ELR (cell line): ENCODE data around the gene PLIN1.

Source experiments
- DNase-seq: peaks from one replicate; pipeline ENCODE4 v3.0.0-alpha.2; 2015; ENCODE audit warnings: low read depth

PLIN1 gene

DNA sequence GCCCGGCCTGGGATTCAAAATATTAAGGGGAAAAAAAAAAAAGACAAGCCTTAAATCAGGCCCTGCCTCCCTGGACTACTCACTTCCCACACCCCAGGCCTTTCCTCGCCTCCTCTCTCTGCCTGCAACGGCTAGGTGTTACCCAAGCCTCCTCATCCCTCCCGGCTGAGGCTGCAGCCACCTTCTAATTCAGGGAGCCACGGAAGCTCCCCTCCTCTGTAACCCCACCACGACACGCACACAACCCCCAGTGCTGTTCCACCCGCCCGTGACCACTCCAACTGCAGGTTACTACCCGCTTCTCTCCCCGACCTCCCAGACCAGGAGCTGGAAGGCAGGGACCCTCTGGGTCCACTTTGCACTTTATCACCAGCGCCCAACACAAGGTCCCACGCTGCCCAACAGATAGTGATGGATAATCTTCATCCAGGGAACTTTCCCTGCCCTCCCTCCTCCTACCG, 24.8 kb downstream of the PLIN1 start:
- DNase-seq, result peak; percentile 86

DNA sequence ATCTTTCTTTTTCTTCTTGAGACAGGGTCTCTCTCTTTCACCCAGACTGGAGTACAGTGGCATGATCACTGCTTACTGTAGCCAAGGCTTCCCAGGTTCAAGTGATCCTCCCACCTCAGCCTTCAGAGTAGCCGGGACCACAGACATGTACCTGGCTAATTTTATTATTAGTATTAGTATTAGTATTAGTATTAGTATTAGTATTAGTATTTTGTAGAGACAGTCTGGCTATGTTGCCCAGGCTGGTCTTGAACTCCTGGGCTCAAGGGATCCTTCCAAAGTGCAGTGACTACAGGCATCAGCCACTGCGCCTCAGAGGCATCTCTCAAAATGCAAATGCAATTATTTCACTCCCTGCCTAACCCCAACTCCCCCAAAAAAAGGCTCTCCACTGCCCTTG, 25.6 kb downstream of the PLIN1 start:
- DNase-seq, result no peak

DNA sequence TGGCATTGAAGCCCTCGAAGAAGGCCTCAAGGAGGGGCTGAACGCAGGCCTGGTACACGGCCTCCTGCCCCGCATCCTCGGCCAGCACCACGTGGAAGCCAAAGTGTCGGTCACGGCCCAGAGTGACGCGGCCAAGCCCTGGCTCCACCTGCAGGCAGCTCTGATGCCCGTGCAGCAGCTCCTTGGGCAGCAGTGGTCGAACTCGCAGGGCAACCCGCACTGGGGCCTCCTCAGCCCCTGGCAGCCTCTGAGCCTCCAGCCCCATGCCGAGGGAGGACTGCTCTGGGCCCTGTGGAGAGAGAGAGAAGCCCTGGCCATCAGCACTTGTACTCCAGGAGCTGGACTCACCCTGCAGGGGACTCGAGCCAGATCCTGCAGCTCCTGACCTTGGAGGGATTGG, 26.5 kb downstream of the PLIN1 start:
- DNase-seq, result no peak

DNA sequence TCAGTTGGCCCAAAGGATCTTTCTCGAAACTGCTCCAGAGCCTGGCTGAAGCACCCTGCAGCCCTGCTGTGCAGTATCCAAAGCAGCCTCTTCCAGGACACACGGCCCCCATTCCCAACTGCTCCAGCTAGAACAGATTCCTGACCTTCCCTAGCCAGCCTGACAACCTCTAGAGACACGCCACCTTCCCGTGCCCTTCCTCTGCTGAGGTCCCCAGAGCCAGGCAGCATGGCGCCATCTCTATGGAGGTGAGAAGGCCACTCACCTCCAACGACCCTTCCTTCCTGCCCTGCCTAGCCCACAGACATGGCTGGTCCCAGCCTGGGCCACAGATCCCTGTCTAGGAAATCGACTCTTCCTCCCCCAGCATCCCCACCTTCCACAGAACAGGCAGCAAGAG, 27.0 kb downstream of the PLIN1 start:
- no peak for DNase-seq

DNA sequence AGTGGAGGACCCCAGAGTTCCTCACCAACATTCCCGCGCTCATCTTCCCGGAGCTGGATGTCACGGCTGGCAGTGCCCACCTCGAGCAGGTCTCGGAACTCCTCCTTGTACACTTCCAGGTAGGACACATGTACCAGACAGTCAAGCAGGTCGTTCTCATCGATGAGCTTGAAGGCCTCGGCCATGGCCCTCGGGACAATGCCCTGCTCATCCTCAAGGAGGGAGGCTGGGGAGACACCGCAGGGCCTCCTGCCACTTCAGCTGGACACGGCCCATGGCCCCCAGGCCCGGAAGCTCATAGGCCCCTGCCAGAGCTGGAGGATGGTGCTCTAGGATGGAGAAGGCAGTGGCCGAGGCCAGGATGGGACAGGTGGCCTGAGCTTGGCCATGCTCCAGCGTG, 29.5 kb downstream of the PLIN1 start:
- no peak for DNase-seq

DNA sequence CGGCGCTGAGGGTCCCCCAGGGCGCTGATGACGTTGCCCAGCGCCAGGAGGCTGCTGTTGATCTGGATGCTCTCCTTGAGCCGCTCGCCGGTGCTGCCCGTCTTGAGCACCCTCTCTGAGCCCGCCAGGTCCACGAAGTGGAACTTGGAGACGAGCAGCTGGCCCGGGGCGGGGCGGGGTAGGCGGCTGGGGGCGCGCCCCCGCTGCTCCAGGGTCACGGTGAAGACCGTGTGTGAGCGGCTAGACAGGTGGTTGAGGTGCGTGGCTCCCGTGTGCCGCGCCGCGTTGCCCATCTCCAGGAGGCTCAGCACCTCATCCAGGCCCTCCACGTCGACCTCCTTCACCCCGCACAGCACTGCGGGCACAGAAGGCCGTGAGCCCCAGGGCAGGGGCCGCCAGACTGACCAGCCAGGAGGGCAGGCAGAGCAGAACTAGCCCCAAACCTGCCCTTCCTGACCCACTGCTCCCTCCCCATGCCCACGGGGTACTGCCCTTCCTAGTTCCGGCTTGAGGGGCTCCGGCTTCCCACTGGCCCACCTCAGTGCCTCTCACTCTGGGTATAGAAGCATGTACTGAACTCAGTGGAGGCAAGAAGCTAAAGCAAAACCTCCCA, 30.0 kb downstream of the PLIN1 start:
- no peak for DNase-seq

DNA sequence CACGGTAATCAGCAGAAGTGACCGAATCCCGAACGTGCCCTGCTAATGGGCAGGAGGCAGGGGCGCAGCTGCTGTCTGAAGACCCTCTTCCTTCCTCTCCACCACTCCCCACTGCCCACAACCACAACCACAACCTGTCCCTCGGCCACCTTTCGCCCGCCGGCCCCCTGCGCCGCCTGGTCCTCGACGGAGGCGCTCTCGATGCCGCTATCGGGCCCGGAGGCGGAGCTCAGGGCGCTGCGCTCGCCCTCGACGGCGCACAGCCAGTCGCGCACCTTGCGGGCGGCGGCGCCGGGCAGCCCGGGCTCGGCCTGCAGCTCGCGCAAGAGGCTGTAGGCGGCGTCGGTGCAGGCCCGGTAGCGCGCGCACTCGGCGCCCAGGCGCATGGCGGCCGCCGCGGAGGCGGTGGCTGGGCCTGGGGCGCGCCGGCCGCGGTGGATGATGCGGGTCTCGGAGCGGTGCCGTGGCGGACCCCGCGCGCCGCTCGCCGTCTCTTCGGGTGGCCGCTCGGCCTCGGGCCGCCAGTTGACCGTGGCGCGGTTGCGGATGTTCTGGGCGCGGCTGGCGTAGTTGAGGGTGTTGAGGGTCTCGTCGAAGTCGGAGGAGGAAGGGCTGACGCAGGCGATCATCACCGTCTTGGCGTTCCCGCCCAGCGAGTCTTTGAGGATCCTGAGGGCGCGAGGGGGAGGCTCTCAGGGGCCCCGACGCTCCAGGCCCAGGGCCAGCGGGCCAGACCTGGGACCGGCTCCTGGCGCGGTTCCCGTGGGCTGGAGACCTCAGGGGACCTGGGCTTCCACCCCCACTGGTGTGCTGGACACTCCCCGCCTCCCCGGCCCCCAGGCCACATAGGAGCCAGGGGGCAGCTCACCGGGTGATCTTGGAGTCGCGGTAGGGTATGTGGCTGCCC, 30.8 kb downstream of the PLIN1 start:
- DNase-seq, result no peak

DNA sequence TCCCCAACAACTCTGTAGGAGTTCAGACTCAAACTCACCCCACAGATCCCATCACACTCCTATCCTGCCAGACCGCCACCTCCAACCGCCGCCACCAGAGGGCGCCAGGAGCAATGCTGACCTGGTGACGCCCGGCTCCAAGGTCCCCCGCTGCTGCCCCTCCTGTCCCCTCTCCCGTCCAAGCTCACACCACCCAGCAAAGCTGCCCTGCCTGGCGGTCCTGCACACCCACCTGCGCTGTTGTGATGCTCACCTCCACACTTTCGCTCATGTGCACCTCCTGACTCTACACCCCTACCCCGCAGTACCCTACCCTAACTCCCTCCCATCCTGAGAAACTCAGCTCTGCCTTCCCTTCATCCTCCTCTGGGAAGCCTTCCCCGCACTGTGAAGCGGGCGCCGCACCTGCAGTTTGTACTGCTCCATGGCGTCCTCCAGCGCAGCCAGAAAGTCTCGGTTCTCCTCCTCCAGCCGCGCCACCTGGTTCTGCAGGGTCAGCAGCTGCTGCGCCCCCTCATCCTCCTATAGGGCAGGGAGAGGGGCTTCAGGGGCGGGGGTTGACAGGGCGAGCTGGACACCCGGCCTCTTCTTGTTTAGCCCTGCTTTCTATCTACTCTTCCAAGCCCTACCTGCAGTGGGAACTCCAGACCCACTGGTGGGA, 31.8 kb downstream of the PLIN1 start:
- peak; percentile 64 for DNase-seq

DNA sequence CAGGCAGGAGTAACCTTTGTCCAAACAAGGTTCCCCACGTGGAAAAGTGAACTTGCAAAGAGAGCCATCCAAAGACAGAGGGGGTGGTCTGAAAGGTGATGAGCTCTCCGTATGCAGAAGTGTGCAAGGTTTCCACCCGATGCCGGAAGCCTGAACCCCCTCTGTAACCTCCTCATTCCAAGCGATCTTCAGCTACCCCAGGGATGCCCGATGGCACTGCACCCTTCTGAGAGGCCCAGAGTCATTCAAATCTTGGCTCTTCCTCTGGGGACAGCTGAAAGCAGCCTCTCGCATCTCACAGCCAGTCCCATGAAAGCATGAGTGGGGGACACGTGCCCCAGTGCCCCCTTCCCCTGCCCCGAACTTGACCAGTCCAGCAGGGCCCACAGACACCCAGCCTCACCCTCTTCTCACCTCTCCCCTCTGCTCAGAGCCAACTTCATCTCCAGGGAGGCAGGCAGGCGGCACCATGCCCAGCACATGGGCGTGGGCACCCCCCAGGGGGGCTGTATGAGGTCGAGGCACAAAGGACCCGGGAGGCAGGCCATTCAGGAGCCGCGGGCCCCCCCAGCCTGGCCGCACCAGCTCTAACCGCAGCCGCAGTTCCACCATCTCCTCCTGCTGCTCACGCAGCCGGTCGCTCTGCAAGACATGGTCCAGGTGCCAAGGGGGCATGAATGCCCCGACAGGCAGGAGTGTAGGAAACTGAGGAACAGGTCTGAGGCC, 32.6 kb downstream of the PLIN1 start:
- no peak for DNase-seq

DNA sequence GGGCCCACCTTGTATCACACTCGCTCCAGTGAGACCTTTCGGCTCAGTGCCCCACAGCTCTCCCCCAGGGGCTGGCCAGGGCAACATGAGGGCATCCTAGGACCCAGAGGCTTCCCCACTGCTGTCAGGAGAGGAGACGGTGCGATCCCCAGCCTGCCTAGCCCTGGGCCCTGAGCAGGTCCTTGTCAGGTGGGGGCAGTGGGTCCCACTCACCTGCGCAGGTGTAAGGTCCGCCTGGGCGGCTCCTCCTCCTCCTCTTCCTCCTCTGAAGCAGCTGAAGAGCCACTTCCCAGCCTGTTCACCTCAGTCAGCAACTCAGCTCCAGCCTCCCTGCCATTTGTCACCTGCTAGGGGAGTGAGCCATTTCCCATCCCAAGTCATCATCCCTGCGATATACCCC, 33.5 kb downstream of the PLIN1 start:
- no peak for DNase-seq

DNA sequence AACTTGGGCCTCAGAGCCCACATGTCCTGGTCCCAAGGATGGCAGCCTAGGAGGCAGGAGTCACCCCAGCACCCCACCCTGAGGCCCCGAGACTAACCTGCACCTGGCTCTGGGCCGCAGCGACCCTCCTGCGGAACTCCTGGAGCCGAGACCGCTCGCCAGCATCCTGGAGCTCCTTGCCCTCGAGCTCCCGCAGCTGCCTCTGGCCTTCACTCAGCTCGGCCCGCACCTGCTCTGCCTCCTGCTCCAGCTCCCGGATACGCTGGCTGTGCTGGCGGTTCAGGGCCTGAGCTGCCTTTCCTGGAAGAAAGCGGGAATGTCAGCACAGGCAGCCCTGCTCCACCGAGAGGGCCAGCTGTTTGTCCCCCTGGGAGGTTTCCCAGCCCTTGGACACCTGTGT, 37.1 kb downstream of the PLIN1 start:
- no peak for DNase-seq

DNA sequence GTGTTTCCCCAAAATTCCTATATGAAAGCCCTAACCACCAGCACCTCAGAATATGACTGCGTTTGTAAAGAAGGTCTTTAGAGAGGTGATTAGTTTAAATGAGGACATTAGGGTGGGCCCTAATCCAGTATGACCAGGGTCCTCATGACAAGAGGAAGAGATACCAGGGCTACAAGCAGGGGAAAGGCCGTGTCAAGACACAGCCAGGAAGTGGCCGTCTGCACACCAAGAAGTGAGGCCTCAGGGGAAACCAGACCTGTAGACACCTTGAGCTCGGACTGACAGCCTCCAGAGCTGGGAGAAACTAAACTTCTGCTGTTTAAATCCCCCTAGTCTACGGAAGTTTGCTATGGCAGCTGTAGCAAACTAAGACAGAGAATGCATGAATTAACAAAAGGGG, 38.1 kb downstream of the PLIN1 start:
- no peak for DNase-seq

DNA sequence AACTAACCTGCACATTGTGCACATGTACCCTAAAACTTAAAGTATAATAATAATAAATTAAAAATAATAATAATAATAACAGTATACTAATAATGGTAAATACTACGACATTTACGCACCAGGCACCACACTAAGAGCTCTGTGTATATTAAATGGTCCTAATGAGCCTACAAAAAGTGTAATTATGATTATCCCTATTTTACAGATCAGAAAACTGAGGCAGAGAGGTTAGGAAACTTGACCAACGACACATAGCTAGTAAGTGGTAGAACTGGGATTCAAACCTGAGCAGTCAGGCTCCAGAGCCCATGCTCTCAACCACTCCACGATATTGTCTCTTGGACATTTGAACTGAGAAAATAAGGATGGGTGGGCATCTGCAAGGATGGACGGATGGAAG, 38.9 kb downstream of the PLIN1 start:
- DNase-seq, result no peak

DNA sequence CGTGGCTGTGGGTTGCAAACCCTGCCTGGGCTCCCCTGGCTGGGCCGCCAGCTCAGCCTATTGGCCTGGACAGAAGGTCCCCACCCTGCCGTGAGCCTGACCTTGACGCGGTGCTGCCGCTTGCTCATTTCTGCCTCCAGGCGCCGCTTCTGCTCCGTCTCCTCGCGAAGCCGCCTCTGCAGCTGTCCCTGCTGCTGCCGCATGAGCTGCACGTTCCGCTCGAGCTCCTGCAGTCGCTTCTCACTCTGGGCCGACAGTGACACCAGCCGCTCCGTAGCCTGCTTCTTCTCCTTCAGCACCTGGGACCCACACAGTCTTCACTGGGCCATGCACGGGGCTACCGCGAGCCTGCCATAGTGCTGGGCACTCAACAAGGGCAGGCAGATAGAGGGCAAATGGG, 45.6 kb downstream of the PLIN1 start:
- no peak for DNase-seq

DNA sequence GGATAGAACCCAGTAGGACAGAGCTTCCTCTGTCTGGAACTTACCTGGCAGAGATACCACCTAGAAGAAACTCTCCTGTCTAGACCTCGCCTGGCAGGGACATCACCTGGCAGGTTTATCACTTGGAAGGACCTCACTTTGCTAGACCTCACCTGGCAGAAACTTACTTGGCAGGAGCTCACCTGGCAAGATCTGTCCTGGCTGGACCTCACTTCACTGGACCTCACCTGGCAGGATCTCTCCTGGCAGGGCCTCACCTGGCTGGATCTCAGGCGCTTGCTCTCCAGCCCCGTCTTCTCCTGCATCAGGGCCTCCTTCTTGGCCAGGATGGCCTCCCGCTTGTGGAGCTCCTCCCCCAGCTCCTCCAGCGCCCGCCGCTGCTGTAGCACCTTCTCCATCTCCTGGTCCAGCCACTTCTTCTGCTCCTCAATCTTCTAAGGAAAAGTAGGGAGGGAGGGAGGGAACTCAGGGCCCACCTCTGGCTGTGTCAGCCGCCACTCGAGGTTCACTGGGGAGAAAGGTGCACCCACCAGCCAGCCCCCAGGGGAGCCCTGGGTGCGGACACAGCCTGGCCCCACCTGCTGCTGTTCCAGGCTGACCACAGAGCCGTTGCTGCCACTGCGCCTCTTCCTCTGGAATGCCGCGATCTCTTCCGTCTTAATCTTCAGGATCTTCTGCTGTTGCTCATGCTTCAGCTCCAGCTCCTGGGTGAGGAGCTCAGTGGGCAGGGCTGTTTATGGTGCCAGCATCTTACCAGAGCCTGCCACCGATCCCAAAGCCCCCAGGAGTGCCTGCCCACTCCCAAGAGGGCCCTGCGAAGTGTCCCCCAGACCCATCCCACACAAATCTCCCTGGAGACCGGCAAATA, 46.4 kb downstream of the PLIN1 start:
- no peak for DNase-seq

DNA sequence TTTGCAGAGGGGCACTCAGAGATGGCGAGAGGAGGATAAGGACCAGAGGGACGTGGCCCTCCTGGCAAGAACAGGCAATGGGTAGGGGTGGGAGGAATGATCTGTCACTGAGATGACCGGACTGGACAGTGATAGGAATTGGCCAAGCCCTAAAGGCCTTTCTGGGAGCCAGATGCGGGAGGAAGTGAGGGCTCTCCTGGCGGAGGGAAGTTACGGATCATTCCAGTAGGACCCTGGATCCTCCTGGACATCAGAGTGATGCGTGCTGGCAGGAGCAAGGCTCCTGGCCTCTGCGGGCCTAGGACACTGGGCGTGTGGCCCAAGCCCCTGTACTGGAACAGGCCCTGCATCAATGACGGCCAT, 47.3 kb downstream of the PLIN1 start:
- DNase-seq, result no peak

DNA sequence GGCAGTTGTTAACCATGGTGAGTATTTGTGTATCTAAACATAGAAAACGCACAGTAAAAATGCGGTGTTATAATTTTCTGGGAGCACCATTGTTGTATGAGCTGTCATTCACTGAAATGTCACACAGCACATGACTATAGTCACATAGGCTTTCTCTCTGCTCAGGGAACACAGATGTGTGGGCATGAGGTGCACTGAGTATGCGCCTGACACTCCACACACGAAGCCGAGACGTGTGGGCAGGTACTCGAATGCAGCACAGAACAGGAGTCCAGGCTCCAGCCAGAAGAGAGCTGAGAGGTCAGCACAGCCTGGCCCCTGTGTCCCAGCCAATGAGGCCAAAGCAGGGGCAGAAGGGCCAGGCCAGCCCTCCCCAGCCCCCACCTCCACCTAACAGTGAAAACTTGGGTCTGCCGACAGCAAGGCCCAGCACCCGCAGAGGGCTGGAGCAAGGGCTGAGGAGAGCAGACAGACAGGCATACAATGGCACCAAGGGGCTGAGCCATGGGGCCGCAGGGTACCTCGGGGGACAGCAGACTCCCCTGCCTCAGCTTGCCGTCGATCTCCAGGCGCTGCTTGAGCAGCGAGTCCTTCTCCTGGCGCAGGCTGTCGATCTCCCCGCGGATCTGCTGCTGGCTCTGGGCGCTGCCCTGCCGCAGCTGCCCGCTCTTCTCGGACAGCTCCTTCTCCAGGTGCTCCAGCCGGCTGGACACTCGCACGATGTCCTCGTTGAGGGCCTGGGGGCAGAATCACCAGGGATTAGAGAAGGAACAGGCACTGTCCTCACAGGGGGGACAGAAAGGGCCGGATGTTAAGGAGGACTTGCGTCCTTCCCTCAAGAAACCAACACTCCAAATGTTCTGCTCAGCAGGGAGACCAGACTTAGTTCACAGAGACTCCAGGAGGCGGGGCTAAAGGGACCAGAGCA, 47.9 kb downstream of the PLIN1 start:
- DNase-seq, result no peak

DNA sequence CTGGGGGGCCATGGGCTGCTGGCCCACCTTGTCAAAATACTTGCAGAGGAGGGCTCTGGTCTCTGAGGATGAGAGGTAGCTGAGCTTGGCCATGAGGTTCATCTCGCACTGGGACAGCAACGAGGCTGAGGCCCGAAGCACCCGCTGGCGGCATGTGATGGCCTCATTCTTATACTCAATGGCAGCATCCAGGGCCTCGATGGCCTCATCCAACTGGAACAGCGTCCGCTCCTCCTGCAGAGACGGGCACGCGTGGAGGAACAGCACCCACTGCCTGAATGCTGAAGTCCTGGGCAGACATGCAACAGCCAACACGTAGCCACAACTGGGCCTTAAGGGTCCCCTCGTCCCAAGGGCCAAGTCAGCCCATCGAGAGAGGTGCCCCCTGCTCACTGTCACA, 48.9 kb downstream of the PLIN1 start:
- DNase-seq, result no peak

DNA sequence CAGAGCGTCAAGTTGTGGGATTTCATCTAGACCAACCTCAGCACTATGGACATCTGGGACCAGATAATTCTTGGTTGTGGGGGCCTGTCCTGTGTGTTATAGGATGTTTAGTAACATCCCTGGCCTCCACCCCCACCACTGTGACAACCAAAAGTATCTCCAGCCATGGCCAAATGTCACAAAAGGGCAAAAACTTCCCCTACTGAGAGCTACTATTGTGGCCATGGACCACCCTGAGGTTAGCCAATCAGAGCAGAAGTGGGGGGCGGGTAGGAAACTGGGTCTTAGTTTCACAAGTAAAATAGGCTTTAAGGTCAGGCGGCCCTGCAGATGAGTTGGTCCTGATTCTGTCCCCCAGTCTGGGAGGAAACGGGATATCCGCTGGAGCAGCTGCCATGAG, 49.3 kb downstream of the PLIN1 start:
- no peak for DNase-seq
